WTC11 (cell line): Measurements from ENCODE around the gene CLBA1. TPM values are rescaled to one million over a fixed set of nuclear protein-coding genes. Genes with fewer than 3 reads are reported as not detected.

Source experiments
- ATAC-seq: fragments of 200-7000 bp; cut with Tn5 transposase; 2 replicates; pipeline ENCODE4 v1.10.0; 2021; ENCODE audit warnings: mild to moderate bottlenecking, moderate library complexity
- CTCF ChIA-PET: fragments of 300-600 bp; sonication (Branson Sonifier 250); formaldehyde crosslinking; loops from one replicate; lab custom pipeline; 2021; ENCODE audit warnings: antibody characterized with exemption; lab: Charles Lee
- POLR2A ChIA-PET: fragments of 350-600 bp; sonication (Branson Sonifier 250); formaldehyde crosslinking; loops from one replicate; lab custom pipeline; 2021; ENCODE audit warnings: antibody characterized with exemption; lab: Charles Lee
- DNase-seq: peaks from one replicate; pipeline ENCODE4 v3.0.0; 2021; ENCODE audit warnings: low spot score
- H3K27ac Mint-ChIP-seq: 2 replicates; pipeline ENCODE4 v1.8.0; 2021; ENCODE audit warnings: mixed read lengths
- H3K27me3 Mint-ChIP-seq: 2 replicates; pipeline ENCODE4 v1.8.0; 2021; ENCODE audit warnings: low read depth, mild to moderate bottlenecking, moderate library complexity, mixed read lengths
- H3K36me3 Mint-ChIP-seq: 2 replicates; pipeline ENCODE4 v1.8.0; 2021; ENCODE audit warnings: mixed read lengths
- H3K4me1 Mint-ChIP-seq: 2 replicates; pipeline ENCODE4 v1.8.0; 2022; ENCODE audit warnings: mixed read lengths
- H3K4me3 Mint-ChIP-seq: 2 replicates; pipeline ENCODE4 v1.8.0; 2021; ENCODE audit warnings: mild to moderate bottlenecking, moderate library complexity, mixed read lengths
- H3K9me3 Mint-ChIP-seq: 2 replicates; pipeline ENCODE4 v1.8.0; 2021; ENCODE audit warnings: mixed read lengths
- FOXP1 ChIP-seq: sonication (generic); formaldehyde crosslinking; IDR thresholded peaks from 2 replicates; pipeline ENCODE4 v1.8.0; 2022; ENCODE audit warnings: missing genetic modification reagents, mild to moderate bottlenecking, moderate library complexity, borderline replicate concordance
- RORB ChIP-seq: fragments of 250-450 bp; sonication (Bioruptor Pico); IDR thresholded peaks from 2 replicates; pipeline ENCODE4 v1.9.0; 2021; ENCODE audit warnings: mild to moderate bottlenecking
- SMAD3 ChIP-seq: sonication (generic); formaldehyde crosslinking; IDR thresholded peaks from 2 replicates; pipeline ENCODE4 v1.8.0; 2022; ENCODE audit warnings: missing genetic modification reagents, mild to moderate bottlenecking, borderline replicate concordance
- ZMAT4 ChIP-seq: fragments of 250-450 bp; sonication (Bioruptor Pico); IDR thresholded peaks from 2 replicates; pipeline ENCODE4 v1.9.0; 2021; ENCODE audit warnings: mild to moderate bottlenecking
- ZNF138 ChIP-seq: sonication (generic); formaldehyde crosslinking; conservative IDR thresholded peaks from 2 replicates; pipeline ENCODE4 v1.8.1; 2022; ENCODE audit warnings: mild to moderate bottlenecking, moderate library complexity, missing genetic modification reagents
- total RNA-seq: library from RNA; stranded (reverse); gene quantifications from 3 replicates; pipeline ENCODE4 v1.2.3, GENCODE V29; 2021
- TF ChIP-seq, protein P1 (sequence below): sonication (generic); formaldehyde crosslinking; IDR thresholded peaks from 2 replicates; pipeline ENCODE4 v1.8.1; 2022; ENCODE audit warnings: mild to moderate bottlenecking, moderate library complexity, missing genetic modification reagents
- TF ChIP-seq, protein P2 (sequence below): sonication (generic); formaldehyde crosslinking; IDR thresholded peaks from 2 replicates; pipeline ENCODE4 v1.8.1; 2023; ENCODE audit warnings: mild to moderate bottlenecking, missing genetic modification reagents
- TF ChIP-seq, protein P3 (sequence below): sonication (generic); formaldehyde crosslinking; IDR thresholded peaks from 2 replicates; pipeline ENCODE4 v1.8.1; 2022; ENCODE audit warnings: low read depth, mild to moderate bottlenecking, moderate library complexity, missing genetic modification reagents, borderline replicate concordance
- TF ChIP-seq, protein P4 (sequence below): sonication (generic); formaldehyde crosslinking; IDR thresholded peaks from 2 replicates; pipeline ENCODE4 v1.8.0; 2022; ENCODE audit warnings: mild to moderate bottlenecking, missing genetic modification reagents
- TF ChIP-seq, protein P5 (sequence below): sonication (generic); formaldehyde crosslinking; IDR thresholded peaks from 2 replicates; pipeline ENCODE4 v1.8.0; 2023; ENCODE audit warnings: missing genetic modification reagents, mild to moderate bottlenecking, borderline replicate concordance

Gene CLBA1
- total RNA-seq, 1 experiment from 2014 or later: 3.8 TPM

- TF ChIP-seq, protein P1, sequence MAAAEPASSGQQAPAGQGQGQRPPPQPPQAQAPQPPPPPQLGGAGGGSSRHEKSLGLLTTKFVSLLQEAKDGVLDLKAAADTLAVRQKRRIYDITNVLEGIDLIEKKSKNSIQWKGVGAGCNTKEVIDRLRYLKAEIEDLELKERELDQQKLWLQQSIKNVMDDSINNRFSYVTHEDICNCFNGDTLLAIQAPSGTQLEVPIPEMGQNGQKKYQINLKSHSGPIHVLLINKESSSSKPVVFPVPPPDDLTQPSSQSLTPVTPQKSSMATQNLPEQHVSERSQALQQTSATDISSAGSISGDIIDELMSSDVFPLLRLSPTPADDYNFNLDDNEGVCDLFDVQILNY (CRISPR knock-in tag): no peak
Measured at GRCh38 chr14:105010106-105010505, 24.5 kb downstream of the CLBA1 start (continued).

GRCh38 chr14:105010891-105011291 is 25.3 kb downstream of the CLBA1 start:
- Mint-ChIP-seq H3K4me3 (no peak overlapping the region), H3K27ac (no peak overlapping the region), H3K36me3 (peaks cover 21% of the 10 kb centered on the region), H3K4me1 (peaks cover 25% of the 10 kb centered on the region), H3K9me3 (no peaks in the 10 kb centered on the region), H3K27me3 (no peaks in the 10 kb centered on the region)
- ATAC-seq (no peak), DNase-seq (no peak)
- CTCF ChIA-PET: interaction anchor here (1.2 kb wide), 1 partner anchor 242 kb away, joined by 3 read pairs; no protein-coding TSS in a partner anchor
- TF ChIP-seq SMAD3 (CRISPR knock-in tag) (no peak), ZNF138 (no peak), RORB (CRISPR knock-in tag) (no peak)
- TF ChIP-seq, protein P2, sequence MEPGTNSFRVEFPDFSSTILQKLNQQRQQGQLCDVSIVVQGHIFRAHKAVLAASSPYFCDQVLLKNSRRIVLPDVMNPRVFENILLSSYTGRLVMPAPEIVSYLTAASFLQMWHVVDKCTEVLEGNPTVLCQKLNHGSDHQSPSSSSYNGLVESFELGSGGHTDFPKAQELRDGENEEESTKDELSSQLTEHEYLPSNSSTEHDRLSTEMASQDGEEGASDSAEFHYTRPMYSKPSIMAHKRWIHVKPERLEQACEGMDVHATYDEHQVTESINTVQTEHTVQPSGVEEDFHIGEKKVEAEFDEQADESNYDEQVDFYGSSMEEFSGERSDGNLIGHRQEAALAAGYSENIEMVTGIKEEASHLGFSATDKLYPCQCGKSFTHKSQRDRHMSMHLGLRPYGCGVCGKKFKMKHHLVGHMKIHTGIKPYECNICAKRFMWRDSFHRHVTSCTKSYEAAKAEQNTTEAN (CRISPR knock-in tag): no peak
- TF ChIP-seq, protein P3, sequence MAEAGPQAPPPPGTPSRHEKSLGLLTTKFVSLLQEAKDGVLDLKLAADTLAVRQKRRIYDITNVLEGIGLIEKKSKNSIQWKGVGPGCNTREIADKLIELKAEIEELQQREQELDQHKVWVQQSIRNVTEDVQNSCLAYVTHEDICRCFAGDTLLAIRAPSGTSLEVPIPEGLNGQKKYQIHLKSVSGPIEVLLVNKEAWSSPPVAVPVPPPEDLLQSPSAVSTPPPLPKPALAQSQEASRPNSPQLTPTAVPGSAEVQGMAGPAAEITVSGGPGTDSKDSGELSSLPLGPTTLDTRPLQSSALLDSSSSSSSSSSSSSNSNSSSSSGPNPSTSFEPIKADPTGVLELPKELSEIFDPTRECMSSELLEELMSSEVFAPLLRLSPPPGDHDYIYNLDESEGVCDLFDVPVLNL (CRISPR knock-in tag): no peak
- POLR2A ChIA-PET: no interaction called here

DNA sequence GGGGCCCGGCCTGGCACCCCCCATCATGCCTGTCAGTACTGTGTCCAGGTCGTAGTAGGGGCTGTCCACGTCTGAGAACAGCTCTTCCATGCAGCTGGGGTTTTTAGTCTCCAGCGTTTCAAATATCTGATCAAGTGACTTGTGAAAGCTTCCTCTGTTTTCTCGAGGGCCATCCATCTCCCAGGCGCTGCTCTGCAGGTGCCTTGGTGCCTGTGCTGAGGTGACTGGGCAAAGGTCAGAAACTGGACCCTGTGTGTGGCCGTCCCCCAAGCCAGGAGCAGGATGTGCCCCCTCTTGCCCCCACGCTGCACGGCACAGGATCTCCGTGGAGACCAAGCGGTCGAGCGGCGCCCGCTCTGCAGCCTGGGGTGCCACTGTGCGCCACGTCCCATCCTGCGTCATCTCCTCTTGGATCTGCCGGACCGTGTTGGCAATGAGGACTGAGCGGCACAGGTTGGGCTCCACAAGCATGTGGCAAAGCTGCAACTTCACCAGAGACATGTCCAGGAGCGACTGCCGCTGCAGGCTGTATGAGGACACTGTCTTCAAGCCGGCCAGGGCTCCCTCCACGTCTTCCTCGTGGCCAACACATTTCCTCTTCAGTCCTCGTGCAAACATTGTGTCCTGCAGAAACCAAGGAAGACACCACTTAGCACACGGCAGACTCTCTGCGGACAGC is 25.9 kb downstream of the CLBA1 start:
- Mint-ChIP-seq H3K4me3 (no peak overlapping the region), H3K9me3 (no peaks in the 10 kb centered on the region), H3K36me3 (peaks cover 21% of the 10 kb centered on the region), H3K27ac (no peak overlapping the region), H3K27me3 (no peaks in the 10 kb centered on the region), H3K4me1 (peaks cover 31% of the 10 kb centered on the region)
- POLR2A ChIA-PET: no interaction called here
- no peak for TF ChIP-seq ZMAT4
- TF ChIP-seq, protein P4, sequence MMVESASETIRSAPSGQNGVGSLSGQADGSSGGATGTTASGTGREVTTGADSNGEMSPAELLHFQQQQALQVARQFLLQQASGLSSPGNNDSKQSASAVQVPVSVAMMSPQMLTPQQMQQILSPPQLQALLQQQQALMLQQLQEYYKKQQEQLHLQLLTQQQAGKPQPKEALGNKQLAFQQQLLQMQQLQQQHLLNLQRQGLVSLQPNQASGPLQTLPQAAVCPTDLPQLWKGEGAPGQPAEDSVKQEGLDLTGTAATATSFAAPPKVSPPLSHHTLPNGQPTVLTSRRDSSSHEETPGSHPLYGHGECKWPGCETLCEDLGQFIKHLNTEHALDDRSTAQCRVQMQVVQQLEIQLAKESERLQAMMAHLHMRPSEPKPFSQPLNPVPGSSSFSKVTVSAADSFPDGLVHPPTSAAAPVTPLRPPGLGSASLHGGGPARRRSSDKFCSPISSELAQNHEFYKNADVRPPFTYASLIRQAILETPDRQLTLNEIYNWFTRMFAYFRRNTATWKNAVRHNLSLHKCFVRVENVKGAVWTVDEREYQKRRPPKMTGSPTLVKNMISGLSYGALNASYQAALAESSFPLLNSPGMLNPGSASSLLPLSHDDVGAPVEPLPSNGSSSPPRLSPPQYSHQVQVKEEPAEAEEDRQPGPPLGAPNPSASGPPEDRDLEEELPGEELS: no peak
- TF ChIP-seq, protein P5, sequence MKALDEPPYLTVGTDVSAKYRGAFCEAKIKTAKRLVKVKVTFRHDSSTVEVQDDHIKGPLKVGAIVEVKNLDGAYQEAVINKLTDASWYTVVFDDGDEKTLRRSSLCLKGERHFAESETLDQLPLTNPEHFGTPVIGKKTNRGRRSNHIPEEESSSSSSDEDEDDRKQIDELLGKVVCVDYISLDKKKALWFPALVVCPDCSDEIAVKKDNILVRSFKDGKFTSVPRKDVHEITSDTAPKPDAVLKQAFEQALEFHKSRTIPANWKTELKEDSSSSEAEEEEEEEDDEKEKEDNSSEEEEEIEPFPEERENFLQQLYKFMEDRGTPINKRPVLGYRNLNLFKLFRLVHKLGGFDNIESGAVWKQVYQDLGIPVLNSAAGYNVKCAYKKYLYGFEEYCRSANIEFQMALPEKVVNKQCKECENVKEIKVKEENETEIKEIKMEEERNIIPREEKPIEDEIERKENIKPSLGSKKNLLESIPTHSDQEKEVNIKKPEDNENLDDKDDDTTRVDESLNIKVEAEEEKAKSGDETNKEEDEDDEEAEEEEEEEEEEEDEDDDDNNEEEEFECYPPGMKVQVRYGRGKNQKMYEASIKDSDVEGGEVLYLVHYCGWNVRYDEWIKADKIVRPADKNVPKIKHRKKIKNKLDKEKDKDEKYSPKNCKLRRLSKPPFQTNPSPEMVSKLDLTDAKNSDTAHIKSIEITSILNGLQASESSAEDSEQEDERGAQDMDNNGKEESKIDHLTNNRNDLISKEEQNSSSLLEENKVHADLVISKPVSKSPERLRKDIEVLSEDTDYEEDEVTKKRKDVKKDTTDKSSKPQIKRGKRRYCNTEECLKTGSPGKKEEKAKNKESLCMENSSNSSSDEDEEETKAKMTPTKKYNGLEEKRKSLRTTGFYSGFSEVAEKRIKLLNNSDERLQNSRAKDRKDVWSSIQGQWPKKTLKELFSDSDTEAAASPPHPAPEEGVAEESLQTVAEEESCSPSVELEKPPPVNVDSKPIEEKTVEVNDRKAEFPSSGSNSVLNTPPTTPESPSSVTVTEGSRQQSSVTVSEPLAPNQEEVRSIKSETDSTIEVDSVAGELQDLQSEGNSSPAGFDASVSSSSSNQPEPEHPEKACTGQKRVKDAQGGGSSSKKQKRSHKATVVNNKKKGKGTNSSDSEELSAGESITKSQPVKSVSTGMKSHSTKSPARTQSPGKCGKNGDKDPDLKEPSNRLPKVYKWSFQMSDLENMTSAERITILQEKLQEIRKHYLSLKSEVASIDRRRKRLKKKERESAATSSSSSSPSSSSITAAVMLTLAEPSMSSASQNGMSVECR (CRISPR knock-in tag): no peak
- TF ChIP-seq FOXP1 (CRISPR knock-in tag): no peak
- no peak for TF ChIP-seq RORB (CRISPR knock-in tag)
- DNase-seq: no peak
- CTCF ChIA-PET: interaction anchor here (1.2 kb wide), 1 partner anchor 243 kb away, joined by 3 read pairs; no protein-coding TSS in a partner anchor
- ATAC-seq: no peak
